ENCODE measurements around the gene KCNAB2.
"Not testable (repeated sequence)": the region's sequence is repeated elsewhere in the genome, so short reads cannot be mapped to it uniquely, and the experiment has no call there.

The KCNAB2 gene

DNA sequence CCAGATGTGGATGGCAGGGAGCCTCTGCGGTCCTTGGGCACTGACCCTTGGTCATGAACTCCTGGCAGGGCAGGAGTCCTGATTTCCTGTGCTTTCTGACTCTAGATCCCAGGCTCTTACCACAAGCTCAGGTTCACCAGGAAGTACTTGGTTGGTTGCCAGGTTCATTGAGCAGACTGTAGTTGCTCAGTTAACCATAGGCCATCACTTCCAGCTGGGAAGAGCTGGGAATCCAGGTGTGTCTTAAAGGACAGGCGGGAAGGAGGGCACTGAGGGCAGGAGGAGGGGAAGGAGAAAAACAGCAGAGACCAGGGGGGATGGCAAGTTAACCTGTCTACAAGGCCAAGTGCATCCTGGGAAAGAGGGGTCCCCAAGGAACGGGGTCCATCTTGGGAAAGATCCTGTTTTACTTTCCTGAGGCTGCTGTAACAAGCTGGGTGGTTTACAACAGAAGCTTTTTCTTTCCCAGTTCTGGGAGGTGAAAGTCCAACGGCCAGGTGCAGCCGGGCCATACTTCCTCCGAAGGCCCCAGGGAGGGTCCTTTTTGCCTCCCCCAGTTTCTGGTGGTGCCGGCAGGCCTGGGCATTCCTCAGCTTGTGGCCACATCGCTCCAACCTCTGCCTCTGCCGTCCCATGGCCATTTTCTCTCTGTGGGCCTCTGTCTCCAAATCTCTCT, 11.6 kb downstream of the KCNAB2 start:
- no peak for DNase-seq (ENCODE audit: low read depth)

- no peak for DNase-seq (ENCODE audit: low read depth)
Observed at GRCh38 chr1:6059866-6060265, 14.2 kb downstream of the KCNAB2 start.

DNA sequence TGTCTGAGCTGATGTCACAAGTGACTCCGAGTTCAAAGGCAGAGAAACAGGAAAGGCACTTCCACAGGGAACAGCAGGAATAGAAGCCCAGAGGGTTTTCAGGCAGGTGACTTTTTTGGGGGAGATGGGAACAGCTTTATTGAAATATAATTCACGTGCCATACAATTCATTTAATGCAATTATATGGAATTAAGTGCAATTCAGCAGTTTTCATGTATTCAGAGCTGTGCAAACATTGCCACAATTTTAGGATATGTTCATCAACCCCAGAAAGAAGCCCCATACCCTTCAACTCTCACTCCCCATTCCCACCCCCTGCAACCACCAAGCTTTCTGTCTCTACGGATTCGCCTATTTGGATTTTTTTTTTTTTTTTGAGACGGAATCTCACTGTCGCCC, 17.0 kb downstream of the KCNAB2 start:
- no peak for DNase-seq (ENCODE audit: low read depth)

DNA sequence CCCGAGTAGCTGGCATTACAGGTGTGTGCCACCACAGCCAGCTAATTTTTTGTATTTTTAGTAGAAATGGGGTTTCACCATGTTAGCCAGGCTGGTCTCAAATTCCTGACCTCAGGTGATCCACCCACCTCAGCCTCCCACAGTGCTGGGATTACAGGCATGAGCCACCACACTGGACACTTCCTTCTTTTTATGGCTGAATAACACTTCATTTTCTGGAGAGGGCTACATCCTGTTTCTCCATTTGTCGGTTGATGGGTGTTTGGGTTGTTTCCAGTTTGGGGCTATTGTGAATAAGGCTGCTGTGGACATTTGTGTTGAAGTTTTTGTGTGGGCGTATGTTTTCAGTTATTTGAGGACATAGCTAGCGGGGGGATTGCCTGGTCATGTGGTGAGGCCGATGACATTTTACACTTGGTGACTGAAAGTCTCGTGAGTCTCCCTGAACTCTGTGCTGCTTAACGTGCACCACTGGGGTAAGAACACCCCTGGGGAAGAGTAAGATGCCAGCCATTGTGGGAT, 17.9 kb downstream of the KCNAB2 start:
- DNase-seq (ENCODE audit: low read depth) = not testable (repeated sequence)

- no peak for DNase-seq (ENCODE audit: low read depth)
Observed at GRCh38 chr1:6065093-6065858, 19.6 kb downstream of the KCNAB2 start.

GRCh38 chr1:6066680-6067079, 21.0 kb downstream of the KCNAB2 start:
- DNase-seq (ENCODE audit: low read depth) = no peak

- no peak for DNase-seq (ENCODE audit: low read depth)
Observed at GRCh38 chr1:6068073-6068472, 22.4 kb downstream of the KCNAB2 start.

DNA sequence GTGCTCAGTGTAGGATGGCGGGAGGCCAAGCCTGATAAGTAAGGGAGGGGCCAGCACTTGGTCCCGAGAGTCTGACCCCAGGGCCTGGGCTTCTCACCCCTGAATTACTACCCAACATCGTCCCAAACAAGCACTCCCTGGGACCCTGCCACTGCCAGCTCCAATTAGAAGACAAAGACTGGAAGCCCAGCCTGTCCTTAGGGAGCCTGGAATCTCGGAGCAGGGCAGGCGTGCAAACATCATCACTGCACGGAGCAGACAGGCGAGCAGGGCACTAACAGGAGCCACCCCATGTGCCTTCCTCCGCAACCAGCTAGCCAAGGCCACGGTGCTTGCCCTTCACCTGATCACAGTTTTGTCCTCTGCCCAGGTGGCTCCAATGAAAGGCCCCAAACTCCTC, 23.2 kb downstream of the KCNAB2 start:
- no peak for DNase-seq (ENCODE audit: low read depth)

GRCh38 chr1:6069573-6069972, 23.9 kb downstream of the KCNAB2 start:
- DNase-seq (ENCODE audit: low read depth) = no peak

GRCh38 chr1:6070450-6070974, 24.8 kb downstream of the KCNAB2 start:
- no peak for DNase-seq (ENCODE audit: low read depth)

- DNase-seq (ENCODE audit: low read depth) = no peak
Observed at GRCh38 chr1:6071219-6071618, 25.5 kb downstream of the KCNAB2 start.

GRCh38 chr1:6072774-6073479, 27.2 kb downstream of the KCNAB2 start:
- no peak for DNase-seq (ENCODE audit: low read depth)

DNA sequence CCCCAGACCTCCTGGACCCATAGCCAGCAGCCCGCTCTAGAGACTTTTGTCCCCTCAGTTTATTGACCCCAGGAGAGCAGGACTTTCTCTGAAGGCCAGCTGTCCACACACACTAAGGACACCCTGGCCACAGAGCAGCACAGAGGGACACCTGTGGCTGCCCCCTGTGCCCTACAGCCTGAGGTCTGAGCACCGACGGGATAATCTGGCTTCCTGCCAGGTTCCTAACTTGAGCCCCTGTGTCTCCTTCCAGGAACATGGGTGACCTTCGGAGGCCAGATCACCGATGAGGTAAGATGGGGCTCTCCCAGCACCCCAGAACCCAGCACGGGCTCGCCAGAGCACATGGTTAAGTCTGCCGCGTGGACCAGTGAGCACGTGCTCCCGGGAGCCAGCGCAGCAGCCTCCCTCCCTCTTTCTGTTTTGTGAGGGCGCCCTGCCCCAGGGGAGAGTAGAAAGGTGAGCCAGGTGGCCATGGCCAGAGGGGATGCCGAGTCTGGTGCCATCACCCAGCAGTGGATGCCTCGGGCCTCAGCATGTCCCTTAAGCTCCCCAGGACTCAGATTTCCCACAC, 27.9 kb downstream of the KCNAB2 start:
- DNase-seq (ENCODE audit: low read depth) = no peak

DNA sequence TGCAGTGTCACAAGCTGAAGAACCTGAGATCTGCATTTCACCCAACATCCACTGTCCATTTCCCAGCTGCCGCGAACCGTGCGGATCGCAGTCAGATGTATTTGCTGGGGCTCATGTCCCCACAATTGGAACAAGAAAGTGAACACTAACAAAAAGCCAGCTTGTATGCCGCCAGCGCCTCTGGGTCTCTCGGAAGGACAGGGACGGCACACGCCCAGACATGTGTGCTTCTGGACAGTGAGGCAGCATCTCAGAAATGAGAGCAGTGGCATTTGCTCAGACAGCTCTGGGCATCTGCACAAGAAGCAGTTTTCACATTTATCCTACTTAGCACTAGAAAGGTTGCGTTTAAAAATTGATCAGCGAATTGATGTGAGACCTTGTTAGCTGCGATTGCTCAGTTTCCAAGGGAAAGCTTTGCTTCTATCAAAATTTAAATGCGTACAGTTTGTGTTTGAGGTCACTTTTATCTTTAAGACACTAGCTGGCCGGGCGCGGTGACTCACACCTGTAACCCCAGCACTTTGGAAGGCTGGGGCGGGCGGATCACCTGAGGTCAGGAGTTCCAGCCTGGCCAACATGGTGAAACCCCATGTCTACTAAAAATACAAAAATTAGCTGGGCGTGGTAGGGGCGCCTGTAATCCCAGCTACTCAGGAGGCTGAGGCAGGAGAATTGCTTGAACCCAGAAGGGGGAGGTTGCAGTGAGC, 28.7 kb downstream of the KCNAB2 start:
- no peak for DNase-seq (ENCODE audit: low read depth)

DNA sequence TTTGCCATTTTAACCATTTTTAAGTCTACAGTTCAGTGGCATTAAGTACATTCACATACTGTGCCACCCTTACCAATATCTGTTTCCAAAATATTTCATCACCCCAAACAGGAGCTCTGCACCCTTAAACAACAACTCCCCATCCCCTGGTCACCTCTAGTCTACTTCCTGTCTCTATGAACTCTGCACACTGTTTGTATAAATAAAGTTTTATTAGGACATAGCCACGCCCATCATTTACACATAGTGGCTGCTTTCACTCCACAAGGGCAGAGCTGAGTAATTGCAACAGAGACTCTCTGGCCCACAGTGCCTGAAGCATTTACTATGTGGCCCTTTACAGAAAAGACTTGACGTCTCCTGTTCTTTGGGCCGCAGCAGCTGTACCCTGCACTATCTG, 30.1 kb downstream of the KCNAB2 start:
- DNase-seq (ENCODE audit: low read depth) = no peak

- DNase-seq (ENCODE audit: low read depth) = not testable (repeated sequence)
Observed at GRCh38 chr1:6077061-6077460, 31.4 kb downstream of the KCNAB2 start.

DNA sequence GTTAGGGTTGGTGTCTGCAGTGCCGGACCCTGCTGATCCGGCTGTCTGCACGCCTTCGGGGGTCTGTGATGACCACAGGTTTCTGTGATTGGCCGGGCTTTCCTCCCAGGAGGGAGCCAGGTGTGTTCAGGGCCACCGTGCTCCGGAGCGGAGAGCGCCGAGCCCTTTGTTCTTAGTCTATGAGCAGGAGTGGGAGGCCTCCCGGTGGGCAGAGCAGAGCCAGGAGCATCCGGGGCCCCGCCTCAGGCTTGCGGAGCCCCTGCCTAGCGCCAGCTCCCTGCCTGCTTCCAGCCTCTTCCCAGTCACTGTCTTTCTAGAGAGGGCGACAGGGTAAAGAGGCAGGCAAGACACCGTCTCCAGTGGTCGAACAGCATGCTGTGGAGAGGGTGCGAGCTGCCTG, 31.8 kb downstream of the KCNAB2 start:
- DNase-seq (ENCODE audit: low read depth) = no peak

DNA sequence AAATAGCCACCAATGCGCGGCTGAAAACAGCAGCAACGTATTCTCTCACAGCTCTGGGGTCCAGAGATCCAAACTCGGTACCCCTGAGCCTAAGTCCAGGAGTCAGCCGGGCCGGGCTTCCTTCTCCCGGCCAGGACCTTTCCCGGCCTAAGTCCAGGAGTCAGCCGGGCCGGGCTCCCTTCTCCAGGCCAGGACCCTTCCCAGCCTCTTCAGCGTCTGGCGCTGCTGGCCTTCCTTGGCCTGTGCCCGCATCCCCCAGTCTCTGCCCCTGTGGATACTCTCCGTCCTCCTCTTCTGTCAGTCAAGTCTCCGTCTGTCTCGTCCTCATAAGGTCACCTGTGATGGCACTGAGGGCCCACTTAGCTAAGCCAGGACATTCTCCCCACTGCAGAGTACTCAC, 32.2 kb downstream of the KCNAB2 start:
- DNase-seq (ENCODE audit: low read depth) = no peak

GRCh38 chr1:6080469-6080868, 34.8 kb downstream of the KCNAB2 start:
- DNase-seq (ENCODE audit: low read depth) = no peak

DNA sequence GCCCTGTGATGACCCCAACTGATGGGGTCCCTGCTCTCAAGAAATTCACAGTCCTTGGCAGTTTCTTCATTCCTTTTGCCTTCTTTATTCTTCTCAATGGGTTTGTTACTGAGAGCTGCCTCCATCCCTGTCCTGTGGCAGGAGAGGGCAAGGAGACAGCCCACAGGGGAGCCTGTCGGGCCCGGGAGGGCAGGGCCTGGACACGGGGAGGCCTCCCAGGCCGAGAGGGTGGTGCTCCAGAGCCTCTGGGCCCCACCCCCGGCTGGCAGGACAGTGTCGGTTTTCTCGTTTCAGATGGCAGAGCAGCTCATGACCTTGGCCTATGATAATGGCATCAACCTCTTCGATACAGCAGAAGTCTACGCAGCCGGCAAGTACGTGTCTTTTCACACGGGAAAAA, 36.2 kb downstream of the KCNAB2 start:
- DNase-seq (ENCODE audit: low read depth) = no peak

GRCh38 chr1:6082430-6082971, 36.8 kb downstream of the KCNAB2 start:
- no peak for DNase-seq (ENCODE audit: low read depth)
